Ishikawa (cell line): ENCODE results near the gene TMEM255B.

Source experiments
- CEBPB ChIP-seq: IDR thresholded peaks from 2 replicates; pipeline ENCODE4 v1.6.1; 2012
- CREB1 ChIP-seq: IDR thresholded peaks from 2 replicates; pipeline ENCODE4 v1.6.1; 2012; ENCODE audit warnings: low read depth
- EGR1 ChIP-seq: IDR thresholded peaks from 2 replicates; pipeline ENCODE4 v1.6.1; 2012
- EP300 ChIP-seq: IDR thresholded peaks from 2 replicates; pipeline ENCODE4 v1.6.1; 2012; ENCODE audit warnings: borderline replicate concordance
- FOXM1 ChIP-seq: IDR thresholded peaks from 2 replicates; pipeline ENCODE4 v1.6.1; 2012; ENCODE audit warnings: low read depth, borderline replicate concordance
- NFIC ChIP-seq: IDR thresholded peaks from 2 replicates; pipeline ENCODE4 v1.6.1; 2012
- RAD21 ChIP-seq: IDR thresholded peaks from 2 replicates; pipeline ENCODE4 v1.6.1; 2012; ENCODE audit warnings: low read depth
- TAF1 ChIP-seq: IDR thresholded peaks from 2 replicates; pipeline ENCODE4 v1.6.1; 2012; ENCODE audit warnings: low read depth, mild to moderate bottlenecking
- TCF12 ChIP-seq: IDR thresholded peaks from 2 replicates; pipeline ENCODE4 v1.6.1; 2012; ENCODE audit warnings: low read depth
- TEAD4 ChIP-seq: IDR thresholded peaks from 2 replicates; pipeline ENCODE4 v1.6.1; 2012
- YY1 ChIP-seq: IDR thresholded peaks from 2 replicates; pipeline ENCODE4 v1.6.1; 2012; ENCODE audit warnings: low read depth
- ZBTB7A ChIP-seq: IDR thresholded peaks from 2 replicates; pipeline ENCODE4 v1.6.1; 2012; ENCODE audit warnings: low read depth
- TF ChIP-seq, protein P1 (sequence below): IDR thresholded peaks from 2 replicates; pipeline ENCODE4 v1.6.1; 2012
- TF ChIP-seq, protein P2 (sequence below): IDR thresholded peaks from 2 replicates; pipeline ENCODE4 v1.6.1; 2012; ENCODE audit warnings: low read depth, mild to moderate bottlenecking
- TF ChIP-seq, protein P3 (sequence below): IDR thresholded peaks from 2 replicates; pipeline ENCODE4 v1.6.1; 2012

TMEM255B gene

DNA sequence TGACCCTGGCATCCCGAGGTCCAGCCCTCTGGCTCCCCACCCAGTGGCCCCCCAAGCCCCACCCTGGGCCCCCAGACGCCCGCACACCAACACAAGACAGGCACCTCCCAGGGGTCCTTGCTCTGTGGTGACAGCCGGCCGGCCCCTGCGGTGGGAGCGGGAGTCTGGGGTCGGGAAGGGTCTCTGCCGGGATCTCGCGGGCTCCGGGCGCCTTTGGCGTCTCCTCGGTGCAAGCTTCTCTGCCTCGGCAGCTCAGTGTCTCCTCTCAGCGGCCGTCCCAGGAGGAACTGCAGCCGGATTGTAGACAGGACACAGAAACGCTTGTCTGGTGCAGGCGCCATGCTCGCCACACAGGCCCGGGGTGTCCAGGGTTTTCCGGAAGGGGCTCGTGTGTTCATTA is 43.7 kb downstream of the TMEM255B start:
- TF ChIP-seq EP300 (no peak), TAF1 (no peak)
- TF ChIP-seq, protein P1, sequence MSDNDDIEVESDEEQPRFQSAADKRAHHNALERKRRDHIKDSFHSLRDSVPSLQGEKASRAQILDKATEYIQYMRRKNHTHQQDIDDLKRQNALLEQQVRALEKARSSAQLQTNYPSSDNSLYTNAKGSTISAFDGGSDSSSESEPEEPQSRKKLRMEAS: no peak

DNA sequence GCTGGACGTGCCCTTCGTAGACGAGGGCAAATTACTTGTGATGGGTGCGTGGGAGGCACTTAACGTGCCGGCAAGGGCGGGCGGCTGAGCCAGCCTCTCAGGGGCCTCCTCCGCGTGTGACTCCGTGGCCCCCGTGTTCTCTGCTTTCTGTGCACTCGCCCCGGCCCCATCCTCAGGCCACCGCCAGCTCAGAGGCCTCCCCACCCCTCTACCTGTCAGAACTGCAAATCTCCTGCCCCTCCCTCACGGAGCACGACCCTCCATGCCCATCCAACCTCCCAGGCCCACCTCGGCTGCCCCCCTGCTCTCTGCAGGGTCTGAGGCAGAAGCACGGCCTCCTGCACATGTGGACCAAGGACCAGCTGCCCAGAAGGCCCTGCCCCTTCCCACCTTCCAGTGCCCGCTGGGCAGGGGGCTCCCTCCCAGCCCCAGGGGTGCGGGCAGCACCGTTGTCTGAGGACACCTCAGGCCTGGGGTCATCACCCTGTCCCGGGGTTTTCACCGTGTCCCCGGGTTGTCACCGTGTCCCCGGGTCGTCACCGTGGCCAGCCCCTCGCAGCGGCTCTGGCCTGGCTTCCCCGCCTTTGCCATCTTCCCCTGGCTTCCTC is 44.5 kb downstream of the TMEM255B start:
- TF ChIP-seq TEAD4: no peak
- no peak for TF ChIP-seq EGR1
- no peak for TF ChIP-seq ZBTB7A
- TF ChIP-seq, protein P1: no peak
- TF ChIP-seq TCF12: no peak
- no peak for TF ChIP-seq CEBPB
- no peak for TF ChIP-seq FOXM1
- no peak for TF ChIP-seq RAD21
- no peak for TF ChIP-seq YY1
- no peak for TF ChIP-seq EP300

DNA sequence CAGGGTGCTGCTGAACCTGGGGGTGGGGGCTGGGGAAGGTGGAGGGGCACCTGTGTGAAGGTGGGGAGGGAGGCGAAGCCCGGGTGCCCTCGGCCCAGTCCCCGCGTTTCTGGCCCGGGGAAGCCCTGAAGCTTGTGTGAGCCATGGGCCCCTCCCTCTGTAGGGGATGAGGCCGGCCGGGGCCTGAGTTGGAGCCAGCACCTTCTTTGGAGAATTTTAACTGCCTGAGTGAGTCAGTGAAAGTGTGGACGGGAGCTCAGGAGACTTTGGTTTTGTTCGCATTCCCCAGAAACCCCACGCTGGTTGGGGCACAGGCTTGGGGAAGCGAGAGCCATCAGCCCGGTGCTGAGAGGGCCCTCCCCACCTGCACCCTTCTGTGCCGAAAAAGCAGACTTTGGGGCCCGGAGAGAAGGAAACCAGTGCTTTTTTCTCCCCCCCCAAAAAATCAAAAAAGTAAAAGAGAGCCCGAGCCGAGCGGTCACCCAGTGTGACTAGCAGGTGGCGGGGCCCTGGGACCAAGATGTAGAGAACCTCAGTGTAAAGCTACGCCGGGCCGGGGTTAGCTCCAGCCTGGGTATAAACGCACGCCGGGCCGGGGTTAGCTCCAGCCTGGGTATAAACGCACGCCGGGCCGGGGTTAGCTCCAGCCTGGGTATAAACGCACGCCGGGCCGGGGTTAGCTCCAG is 45.1 kb downstream of the TMEM255B start:
- TF ChIP-seq TCF12 (no peak), TAF1 (no peak), CEBPB (no peak), TEAD4 (no peak), RAD21 (no peak), CREB1 (no peak), YY1 (no peak), EGR1 (no peak), EP300 (no peak)
- TF ChIP-seq, protein P2, sequence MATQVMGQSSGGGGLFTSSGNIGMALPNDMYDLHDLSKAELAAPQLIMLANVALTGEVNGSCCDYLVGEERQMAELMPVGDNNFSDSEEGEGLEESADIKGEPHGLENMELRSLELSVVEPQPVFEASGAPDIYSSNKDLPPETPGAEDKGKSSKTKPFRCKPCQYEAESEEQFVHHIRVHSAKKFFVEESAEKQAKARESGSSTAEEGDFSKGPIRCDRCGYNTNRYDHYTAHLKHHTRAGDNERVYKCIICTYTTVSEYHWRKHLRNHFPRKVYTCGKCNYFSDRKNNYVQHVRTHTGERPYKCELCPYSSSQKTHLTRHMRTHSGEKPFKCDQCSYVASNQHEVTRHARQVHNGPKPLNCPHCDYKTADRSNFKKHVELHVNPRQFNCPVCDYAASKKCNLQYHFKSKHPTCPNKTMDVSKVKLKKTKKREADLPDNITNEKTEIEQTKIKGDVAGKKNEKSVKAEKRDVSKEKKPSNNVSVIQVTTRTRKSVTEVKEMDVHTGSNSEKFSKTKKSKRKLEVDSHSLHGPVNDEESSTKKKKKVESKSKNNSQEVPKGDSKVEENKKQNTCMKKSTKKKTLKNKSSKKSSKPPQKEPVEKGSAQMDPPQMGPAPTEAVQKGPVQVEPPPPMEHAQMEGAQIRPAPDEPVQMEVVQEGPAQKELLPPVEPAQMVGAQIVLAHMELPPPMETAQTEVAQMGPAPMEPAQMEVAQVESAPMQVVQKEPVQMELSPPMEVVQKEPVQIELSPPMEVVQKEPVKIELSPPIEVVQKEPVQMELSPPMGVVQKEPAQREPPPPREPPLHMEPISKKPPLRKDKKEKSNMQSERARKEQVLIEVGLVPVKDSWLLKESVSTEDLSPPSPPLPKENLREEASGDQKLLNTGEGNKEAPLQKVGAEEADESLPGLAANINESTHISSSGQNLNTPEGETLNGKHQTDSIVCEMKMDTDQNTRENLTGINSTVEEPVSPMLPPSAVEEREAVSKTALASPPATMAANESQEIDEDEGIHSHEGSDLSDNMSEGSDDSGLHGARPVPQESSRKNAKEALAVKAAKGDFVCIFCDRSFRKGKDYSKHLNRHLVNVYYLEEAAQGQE: no peak
- TF ChIP-seq, protein P3, sequence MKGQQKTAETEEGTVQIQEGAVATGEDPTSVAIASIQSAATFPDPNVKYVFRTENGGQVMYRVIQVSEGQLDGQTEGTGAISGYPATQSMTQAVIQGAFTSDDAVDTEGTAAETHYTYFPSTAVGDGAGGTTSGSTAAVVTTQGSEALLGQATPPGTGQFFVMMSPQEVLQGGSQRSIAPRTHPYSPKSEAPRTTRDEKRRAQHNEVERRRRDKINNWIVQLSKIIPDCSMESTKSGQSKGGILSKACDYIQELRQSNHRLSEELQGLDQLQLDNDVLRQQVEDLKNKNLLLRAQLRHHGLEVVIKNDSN: no peak
- TF ChIP-seq, protein P1: no peak

DNA sequence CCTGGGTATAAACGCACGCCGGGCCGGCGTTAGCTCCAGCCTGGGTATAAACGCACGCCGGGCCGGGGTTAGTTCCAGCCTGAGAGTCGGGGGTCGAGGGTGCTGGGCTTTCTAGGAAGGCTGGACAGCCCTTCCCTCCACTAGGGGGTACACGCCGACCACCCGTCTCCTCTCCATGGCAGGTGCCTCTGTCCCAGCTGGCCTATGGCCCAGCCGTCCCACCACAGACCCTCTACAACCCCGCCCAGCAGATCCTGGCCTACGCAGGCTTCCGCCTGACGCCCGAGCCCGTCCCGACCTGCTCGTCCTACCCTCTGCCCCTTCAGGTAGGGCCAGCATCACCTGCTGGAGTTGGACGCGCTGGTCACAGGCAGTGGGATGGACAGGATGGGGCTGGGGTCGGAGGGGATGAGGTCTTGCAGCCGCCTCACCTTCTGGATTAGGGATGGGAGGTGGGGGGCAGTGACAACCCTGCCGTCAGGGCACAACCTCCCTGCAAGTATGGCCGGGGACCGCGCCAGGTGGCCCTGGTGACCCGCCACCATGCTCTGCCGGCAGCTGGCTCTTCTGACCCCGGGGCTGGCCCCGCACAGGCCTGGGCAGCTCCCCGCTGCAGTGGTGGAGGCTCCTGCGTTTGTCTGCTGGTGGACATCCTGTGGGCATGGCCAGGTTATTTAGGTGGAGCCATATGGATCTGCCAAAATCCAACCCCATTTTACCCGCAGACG is 45.8 kb downstream of the TMEM255B start:
- TF ChIP-seq TAF1 (no peak), TCF12 (no peak), TEAD4 (no peak), EP300 (no peak), NFIC (no peak), CEBPB (no peak), EGR1 (no peak), RAD21 (no peak), CREB1 (no peak), FOXM1 (no peak), YY1 (no peak)
- TF ChIP-seq, protein P3: no peak
- TF ChIP-seq, protein P2: no peak
- TF ChIP-seq, protein P1: no peak

DNA sequence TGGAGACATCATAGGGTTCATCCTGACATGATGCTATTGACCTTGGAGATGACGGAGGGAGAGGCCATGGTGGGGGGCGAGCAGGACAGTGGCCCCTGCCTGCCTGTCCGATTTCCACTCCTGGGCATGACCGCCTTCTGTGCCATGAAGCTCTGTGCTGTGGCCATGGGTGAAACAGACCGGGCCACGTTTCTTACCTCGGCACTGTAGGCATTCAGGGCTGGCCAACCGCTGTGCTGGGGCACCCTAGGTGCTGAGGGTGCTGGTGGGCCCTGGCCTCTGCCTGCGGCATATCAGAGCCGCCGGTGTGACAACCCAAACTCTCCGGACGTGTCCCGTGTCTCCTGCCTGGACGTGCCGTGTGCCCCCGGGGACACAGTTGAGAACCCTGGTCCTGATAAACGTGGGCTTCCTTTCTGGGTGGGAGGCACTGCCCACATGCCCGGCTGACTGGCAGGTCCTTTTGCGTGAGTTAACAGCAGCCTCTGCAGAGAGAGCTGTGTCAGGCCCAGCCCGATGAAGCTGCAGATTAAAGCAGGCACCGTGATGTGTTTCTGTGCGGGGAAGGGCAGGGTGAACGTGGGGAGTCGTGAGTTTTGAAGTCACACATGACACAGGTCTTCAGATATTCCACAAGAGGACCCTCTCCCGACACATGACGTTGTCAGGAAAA is 46.5 kb downstream of the TMEM255B start:
- TF ChIP-seq EP300 (no peak), EGR1 (no peak), ZBTB7A (no peak), NFIC (no peak), CEBPB (no peak), CREB1 (no peak), TCF12 (no peak)
- TF ChIP-seq, protein P2: no peak
